RWPE1 (cell line): ENCODE measurements around the gene LIPE.
"Not testable (repeated sequence)": the region's sequence is repeated elsewhere in the genome, so short reads cannot be mapped to it uniquely, and the experiment has no call there.

Source experiments
- CTCF ChIA-PET: fragments of 350-600 bp; sonication (Branson Sonifier 250); formaldehyde crosslinking; extraction: SDS; loops from one replicate; lab custom pipeline; 2021; lab: Yijun Ruan, JAX
- POLR2A ChIA-PET: fragments of 400-600 bp; formaldehyde crosslinking; extraction: SDS; loops from one replicate; lab custom pipeline; 2020; ENCODE audit warnings: antibody characterized with exemption; ENCODE audit not compliant: low non-redundant PET; lab: Yijun Ruan, JAX
- DNase-seq: peaks from one replicate; pipeline ENCODE4 v3.0.0; 2012; ENCODE audit warnings: low spot score
- H3K27ac ChIP-seq: fragments of 450-650 bp; 2 replicates; pipeline ENCODE4 v1.5.1; 2017
- CTCF ChIP-seq: fragments of 450-650 bp; conservative IDR thresholded peaks from 2 replicates; pipeline ENCODE4 v1.5.1; 2017; ENCODE audit warnings: low read depth, mild to moderate bottlenecking

The LIPE gene

GRCh38 chr19:42461700-42462324, 34.6 kb upstream of the LIPE start:
- ChIA-PET CTCF (interaction anchor here (0.5 to 0.6 kb wide), 4 partner anchors 12 to 247 kb away, joined by 3 to 7 read pairs (median 4); no protein-coding TSS in a partner anchor), POLR2A (no interaction called here)
- H3K27ac ChIP-seq: no peak overlapping the region
- no peak for TF ChIP-seq CTCF
- DNase-seq: no peak

- H3K27ac ChIP-seq, DNase-seq, POLR2A ChIA-PET: not testable (repeated sequence)
- CTCF ChIA-PET: interaction anchor here (0.6 kb wide), 2 partner anchors 13 to 248 kb away, joined by 6 to 7 read pairs; no protein-coding TSS in a partner anchor
Observed at GRCh38 chr19:42461231-42461630, 34.0 kb upstream of the LIPE start.

- CTCF ChIA-PET: no interaction called here
- no peak for DNase-seq
- POLR2A ChIA-PET: no interaction called here
- H3K27ac ChIP-seq: no peak overlapping the region
- TF ChIP-seq CTCF: no peak
Observed at GRCh38 chr19:42459926-42460325, 32.7 kb upstream of the LIPE start.

- H3K27ac ChIP-seq: no peak overlapping the region; the same call in 1 of the 2 replicates
- ChIA-PET POLR2A (no interaction called here), CTCF (interaction anchor here (0.6 to 2.7 kb wide), 3 partner anchors 64 to 165 kb away, joined by 3 to 8 read pairs (median 3); no protein-coding TSS in a partner anchor)
- DNase-seq: peak; percentile 89
- no peak for TF ChIP-seq CTCF
Observed at GRCh38 chr19:42455621-42456081, 28.5 kb upstream of the LIPE start.

GRCh38 chr19:42455086-42455485, 27.9 kb upstream of the LIPE start:
- DNase-seq: no peak
- ChIA-PET CTCF (interaction anchor here (0.6 to 2.7 kb wide), 3 partner anchors 74 to 468 kb away, joined by 3 to 8 read pairs (median 3); no protein-coding TSS in a partner anchor), POLR2A (no interaction called here)
- no peak for TF ChIP-seq CTCF
- no peak overlapping the region for H3K27ac ChIP-seq

- ChIA-PET CTCF (interaction anchor here (0.6 kb wide), 1 partner anchor 87 kb away, joined by 3 read pairs; no protein-coding TSS in a partner anchor), POLR2A (no interaction called here)
- no peak overlapping the region for H3K27ac ChIP-seq
- no peak for DNase-seq
- no peak for TF ChIP-seq CTCF
Observed at GRCh38 chr19:42452590-42452989, 25.4 kb upstream of the LIPE start.
